ENCODE measurements around the gene BRINP3.

GRCh38 chr1:190303501-190303900 is 174.2 kb downstream of the BRINP3 start:
- TF ChIP-seq, protein P1, sequence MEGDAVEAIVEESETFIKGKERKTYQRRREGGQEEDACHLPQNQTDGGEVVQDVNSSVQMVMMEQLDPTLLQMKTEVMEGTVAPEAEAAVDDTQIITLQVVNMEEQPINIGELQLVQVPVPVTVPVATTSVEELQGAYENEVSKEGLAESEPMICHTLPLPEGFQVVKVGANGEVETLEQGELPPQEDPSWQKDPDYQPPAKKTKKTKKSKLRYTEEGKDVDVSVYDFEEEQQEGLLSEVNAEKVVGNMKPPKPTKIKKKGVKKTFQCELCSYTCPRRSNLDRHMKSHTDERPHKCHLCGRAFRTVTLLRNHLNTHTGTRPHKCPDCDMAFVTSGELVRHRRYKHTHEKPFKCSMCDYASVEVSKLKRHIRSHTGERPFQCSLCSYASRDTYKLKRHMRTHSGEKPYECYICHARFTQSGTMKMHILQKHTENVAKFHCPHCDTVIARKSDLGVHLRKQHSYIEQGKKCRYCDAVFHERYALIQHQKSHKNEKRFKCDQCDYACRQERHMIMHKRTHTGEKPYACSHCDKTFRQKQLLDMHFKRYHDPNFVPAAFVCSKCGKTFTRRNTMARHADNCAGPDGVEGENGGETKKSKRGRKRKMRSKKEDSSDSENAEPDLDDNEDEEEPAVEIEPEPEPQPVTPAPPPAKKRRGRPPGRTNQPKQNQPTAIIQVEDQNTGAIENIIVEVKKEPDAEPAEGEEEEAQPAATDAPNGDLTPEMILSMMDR (IDR thresholded peaks at IDR 0.05; ENCODE audit: low read length), result no peak
- no peak for TF ChIP-seq EZH2 (IDR thresholded peaks at IDR 0.05; ENCODE audit: borderline replicate concordance, low read length)
